Panc1 (cell line): ENCODE data around the gene ZNF33B.

Experiments used
- CTCF ChIP-seq: fragments of 450-650 bp; IDR thresholded peaks from 2 replicates; pipeline ENCODE4 v1.5.1; 2017; ENCODE audit warnings: mild to moderate bottlenecking
- POLR2AphosphoS5 ChIP-seq: IDR thresholded peaks from 2 replicates; pipeline ENCODE4 v1.6.1; 2012; ENCODE audit warnings: mild to moderate bottlenecking, low read depth, low read length, moderate library complexity
- REST ChIP-seq, 2 experiments: IDR thresholded peaks; 2 replicates each; pipeline ENCODE4 v1.6.1; 2011 to 2012; ENCODE audit warnings: low read depth in 2 of 2, control low read depth in 1 of 2, low read length in 1 of 2, mild to moderate bottlenecking in 1 of 2, moderate library complexity in 1 of 2; ENCODE audit not compliant: insufficient read depth in 1 of 2
- SIN3A ChIP-seq: IDR thresholded peaks from 2 replicates; pipeline ENCODE4 v1.6.1; 2012; ENCODE audit warnings: low read depth, mild to moderate bottlenecking, low read length, moderate library complexity, borderline replicate concordance; ENCODE audit not compliant: insufficient read depth
- TCF7L2 ChIP-seq: IDR thresholded peaks from 2 replicates; pipeline ENCODE4 v1.6.1; 2011; ENCODE audit warnings: mild to moderate bottlenecking, low read depth, low read length, inconsistent platforms

- TF ChIP-seq CTCF (no peak), TCF7L2 (no peak), POLR2AphosphoS5 (no peak), REST (IDR thresholded peaks at IDR 0.05; ENCODE audit: insufficient read depth in 1 of 2, low read depth in 2 of 2, low read length in 1 of 2) (no peak), SIN3A (no peak)
These were observed 10.1 kb upstream of the ZNF33B start for GRCh38 chr10:42648512-42648911.
